Activated CD8-positive, alpha-beta memory T cell treated with anti-CD3 and anti-CD28 coated beads for 1 hour (primary cell): ENCODE results near the gene SLFN14.
"Not testable (repeated sequence)": the region's sequence is repeated elsewhere in the genome, so short reads cannot be mapped to it uniquely, and the experiment has no call there.

ENCODE experiments used
- DNase-seq, 2 donors: peaks; one replicate each; pipeline ENCODE4 v3.0.0-alpha.2; 2020; ENCODE audit warnings: low read depth in 1 of 2; ENCODE audit errors: extremely low read depth in 1 of 2

Gene SLFN14

DNA sequence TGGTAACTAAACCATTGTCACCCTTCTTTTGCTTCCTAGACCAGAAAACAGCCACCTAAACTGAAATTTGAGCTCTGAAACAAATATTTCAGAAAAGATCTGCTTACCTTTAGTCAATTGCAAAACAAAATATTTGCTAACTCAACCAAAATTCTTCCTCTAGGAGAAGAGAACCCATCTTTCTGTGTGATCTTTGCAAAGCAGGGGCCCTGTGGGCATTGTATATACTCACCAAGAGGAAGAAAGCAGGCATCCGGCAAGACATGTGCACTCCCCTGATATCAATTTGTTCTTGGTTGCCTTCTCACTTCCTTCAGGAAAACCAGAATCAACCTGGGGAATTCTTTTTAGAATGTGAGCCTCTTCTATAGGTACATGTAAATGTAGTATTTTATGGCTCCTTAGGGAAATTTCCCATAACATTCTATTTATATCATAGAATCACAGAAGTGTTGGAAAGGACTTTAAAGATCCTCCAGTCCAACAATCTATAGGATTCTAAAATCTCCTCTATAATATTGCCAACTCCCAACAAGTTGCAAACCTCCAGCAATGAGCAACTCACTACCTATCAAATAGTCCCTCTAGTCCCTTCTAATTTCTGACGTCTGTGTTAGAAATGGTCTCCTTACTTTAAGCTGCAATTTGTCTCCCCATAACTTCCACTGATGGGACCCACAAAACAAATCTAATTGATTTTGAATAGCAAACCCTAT lies 966 bp downstream of the SLFN14 start:
- no peak for DNase-seq

DNA sequence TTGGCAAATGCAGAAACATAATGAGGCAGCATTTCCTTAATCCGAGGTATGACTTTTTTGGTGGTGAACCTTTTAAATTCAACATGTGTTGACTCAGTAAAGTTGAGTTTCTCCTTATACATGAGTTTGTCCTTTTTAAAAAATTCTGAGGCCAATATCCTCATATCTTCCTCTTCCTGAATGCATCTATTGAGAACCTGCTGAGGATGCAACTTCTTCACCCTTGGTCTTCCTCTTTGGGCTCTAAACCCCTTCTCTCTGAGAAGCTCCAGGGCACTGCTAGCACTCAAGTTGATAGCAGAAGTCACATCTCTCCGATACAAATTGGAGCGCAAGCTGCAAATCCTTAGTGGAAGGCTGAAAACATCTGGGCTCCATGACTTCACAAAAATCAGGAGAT lies 3.3 kb downstream of the SLFN14 start:
- DNase-seq = no peak

DNA sequence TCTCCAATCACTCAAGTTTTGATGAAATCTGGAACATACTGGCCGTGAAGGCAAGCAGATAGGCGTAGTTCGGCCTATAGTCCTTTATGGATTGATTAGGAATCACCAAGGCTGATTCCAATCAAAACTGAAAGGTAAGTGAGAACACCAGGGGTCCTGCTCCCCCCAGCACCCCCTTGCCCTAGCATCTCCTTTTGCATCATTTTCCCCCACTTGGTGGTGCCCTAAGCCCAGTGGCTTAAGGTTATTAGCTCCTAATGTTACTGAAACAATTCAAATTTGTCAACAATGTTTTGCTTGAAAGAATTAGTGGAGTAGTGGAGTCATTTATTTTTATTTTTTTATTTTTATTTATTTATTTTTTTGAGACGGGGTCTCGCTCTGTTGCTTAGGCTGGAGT lies 4.9 kb downstream of the SLFN14 start:
- no peak for DNase-seq

DNA sequence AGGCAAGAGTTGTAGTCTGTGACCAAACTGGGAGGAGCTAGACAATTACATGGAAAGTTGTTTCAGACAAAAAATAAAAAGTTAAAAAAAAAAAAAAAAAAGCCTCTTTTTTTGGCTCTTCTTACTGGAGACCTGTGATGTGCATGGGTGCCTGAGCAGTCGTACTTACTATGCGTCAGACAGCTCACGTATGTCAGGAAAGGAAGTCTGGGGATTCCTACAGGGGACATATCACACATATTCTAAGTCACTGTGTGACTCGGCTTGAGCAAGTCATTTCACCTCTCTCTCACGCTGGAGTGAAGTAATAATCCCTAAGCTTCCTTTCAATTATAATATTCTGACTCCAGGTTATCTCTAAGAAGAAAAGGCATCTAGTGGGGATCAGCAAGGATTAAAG lies 6.0 kb downstream of the SLFN14 start:
- no peak for DNase-seq

DNA sequence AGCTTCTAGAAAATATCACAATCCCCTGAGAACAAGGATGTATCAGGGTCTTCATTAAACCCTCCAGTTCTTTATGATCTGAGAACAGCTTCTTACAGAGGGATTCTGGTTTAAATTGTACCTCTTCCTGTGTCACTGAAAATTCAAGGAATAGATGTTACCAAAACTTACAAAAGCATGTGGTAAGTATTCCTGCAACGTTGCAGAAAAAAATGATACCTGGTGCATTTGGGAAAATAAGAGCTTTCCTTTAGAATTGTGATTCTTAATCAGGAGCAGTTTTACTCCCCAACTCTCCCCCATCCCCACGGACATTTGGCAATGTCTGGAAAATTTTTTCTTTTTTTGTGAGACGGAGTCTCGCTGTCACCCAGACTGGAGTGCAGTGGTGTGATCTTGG lies 7.3 kb downstream of the SLFN14 start:
- DNase-seq = no peak

DNA sequence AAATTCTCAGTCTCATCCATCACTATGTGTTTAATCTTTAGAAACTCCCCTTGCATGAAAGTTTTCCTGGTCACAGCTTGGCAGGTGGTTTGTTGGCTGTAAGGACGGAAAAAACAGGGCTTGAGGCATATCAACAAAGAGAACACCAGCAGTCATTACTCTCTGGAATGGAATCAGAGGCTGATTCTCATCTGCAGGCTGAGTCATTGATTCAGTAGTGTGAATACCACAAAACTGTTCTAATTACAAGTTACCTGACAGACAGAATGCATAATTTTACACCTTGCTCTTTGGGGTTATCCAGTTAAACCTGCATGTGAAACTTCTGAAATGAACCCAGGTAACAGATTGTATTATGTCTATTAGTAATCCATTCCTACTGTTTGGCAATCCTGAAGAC lies 11.6 kb downstream of the SLFN14 start:
- DNase-seq = no peak

DNA sequence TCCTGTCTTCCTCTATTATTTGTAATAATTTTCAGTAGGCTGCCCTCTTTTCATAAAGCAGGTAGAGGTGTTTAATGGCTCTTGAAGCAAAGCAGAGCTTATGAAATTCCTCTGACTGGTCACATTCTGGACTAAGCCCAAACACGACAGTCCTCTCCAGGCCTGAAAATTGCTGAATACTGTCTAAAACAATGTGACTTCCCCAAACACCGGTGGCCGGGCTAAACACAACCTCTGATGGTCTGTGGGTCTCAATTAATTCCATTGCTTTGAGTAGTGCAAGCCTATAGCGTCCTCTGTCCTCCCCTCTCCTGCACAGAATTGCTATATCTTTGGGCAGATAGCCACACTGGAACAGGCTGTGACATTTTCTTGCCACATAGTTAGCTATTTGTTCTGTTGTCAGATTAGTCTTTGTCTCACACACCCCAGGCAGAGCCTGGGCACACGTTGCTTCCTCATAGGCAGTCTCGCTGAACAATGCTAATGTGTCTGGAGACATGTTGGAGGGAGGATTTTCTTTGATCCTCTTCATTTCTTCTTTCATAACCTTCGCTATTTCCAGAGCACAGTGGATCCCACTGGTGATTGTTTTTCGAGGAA lies 12.3 kb downstream of the SLFN14 start:
- no peak for DNase-seq

DNA sequence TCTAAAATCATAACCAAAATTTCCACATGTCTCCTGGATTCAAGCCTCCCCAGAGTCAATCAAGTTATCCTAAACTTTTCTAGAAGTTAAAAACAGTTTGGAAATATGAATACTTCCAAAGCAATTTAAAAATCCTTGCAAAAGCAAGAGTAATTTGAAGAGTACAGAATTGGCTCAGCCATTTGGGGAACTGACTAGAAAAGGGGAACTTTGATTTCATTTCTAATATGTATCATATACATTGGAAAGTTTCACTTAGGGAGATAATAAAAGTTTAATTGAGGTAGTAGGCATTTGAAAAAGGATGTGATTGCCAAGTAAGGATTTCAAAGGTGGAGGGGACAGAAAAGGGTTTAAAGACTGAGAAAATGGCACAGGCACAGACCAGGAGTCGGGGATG lies 14.1 kb downstream of the SLFN14 start:
- DNase-seq = no peak

DNA sequence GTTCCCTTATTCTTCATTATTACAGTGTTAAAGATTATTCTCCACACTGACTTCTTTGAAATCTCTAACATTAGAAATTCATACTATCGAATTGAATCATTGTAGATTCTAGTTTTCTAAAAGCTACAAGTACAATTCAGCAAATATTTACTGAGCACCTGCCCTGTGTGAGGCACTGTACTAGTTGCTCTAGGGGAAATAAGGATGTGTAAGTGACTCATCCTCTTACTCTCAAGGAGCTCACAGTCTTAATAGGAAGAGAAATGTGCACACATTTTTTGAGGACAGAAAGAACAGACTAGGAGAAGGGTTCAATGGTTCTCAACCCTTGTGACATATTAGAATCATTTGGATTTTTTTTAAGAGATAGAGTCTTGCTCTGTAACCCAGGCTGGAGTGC lies 15.5 kb downstream of the SLFN14 start:
- DNase-seq = no peak

DNA sequence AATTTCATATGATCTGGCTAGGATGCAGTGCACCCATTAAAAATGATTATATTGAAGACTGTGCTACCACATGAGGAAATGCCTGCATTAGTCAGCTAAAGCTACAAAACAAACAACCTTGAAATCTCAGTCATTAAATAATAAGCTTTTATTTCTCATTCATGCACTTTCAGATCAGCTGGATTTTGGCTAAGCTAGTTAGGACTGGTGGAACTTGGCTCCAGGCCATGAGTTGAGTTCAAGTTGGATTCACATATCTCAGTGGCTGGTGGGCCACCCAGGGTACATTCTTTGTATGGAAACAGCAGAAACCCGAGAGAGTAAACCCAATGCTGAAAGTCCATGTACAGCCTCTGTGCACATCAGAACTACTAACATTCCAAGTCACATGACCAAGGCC lies 16.8 kb downstream of the SLFN14 start:
- no peak for DNase-seq

DNA sequence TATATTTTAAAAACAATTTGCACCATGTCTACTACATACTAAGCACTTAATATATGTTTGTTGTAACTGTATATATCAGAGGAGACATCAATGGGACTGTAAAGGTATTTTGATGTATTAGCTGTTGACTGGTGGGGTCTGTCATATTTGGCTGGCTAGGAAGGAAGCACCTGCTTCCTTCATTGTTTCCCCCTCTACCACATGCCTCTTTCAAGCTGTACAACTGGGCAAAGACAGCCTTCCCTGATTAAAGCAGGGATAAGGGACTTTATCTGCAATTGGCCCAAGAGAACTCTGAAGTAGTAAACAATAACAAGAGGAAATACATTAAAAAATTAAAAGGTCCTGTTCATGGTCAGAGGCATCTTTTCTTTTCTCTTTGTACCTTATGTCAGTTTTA lies 17.6 kb downstream of the SLFN14 start:
- DNase-seq = no peak

DNA sequence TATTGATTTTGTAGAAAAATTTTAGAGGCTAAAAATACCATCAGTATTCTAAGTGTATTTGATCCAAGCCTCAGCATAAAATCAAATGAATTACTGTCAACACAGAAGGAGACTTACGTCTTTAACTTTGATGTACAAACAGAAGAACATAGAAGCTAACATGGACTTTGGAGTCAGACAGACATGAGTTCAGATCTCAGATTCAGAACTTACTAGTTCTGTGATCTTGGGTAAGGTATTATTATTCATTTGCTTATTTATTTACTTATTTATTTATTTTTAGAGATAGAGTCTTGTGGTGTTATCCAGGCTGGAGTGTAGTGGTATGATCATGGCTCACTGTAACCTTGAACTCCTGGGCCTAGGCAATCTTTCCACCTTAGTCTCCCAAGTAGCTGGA lies 19.2 kb downstream of the SLFN14 start:
- no peak for DNase-seq

DNA sequence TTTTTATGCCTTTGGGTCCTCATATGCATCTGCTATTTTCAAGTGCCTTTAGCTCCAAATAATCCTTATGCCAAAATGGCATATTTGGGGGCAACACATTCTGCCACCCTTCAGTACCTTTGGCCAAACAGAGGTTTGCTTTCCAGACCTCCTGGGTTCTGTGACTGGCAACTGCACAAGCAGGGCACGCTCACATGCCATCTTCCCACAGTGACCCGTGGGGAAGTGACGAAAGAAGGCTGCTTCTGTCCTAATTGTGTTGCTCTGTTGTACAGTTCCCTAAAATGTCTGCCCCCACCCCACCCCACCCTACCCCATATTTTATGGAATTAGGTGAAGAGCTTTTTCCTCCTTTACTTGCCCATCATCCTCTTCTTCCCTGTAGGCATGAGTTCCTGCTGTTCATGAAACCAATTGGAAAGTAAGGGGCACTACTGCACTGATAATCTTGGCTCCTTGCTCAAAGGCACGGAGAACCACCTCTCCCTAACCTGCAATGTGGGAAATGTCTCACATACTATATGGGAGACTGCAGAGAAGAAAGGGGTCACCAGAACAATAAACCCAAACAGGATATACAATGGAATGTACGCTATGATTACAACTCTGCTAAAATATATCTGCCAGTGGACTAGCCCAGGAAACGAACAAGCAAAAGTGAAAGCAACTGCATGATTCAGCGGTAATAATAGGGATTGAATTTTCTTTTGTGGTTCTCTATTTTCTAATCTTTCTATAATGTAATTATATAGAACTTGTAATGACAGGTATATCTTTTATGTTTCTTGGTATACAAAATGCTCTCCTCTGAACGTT lies 19.8 kb downstream of the SLFN14 start:
- DNase-seq = no peak

DNA sequence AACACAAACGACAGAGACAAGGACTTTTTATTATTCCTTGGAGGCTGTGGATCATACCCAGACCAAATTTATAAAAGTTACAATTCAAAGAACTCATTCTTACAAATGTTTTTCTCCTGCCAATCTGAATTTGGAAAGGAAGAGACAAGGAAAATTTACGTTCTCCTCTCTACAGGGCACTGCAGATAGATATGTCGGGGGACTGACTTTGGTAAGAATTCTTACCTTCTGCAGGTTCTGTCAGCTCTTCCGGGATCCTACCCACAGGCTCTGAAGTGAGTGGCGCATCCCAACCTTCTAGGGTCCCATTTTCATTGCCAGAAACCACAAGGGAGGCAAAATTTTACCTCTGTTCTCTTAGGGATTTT lies 21.0 kb downstream of the SLFN14 start:
- no peak for DNase-seq

DNA sequence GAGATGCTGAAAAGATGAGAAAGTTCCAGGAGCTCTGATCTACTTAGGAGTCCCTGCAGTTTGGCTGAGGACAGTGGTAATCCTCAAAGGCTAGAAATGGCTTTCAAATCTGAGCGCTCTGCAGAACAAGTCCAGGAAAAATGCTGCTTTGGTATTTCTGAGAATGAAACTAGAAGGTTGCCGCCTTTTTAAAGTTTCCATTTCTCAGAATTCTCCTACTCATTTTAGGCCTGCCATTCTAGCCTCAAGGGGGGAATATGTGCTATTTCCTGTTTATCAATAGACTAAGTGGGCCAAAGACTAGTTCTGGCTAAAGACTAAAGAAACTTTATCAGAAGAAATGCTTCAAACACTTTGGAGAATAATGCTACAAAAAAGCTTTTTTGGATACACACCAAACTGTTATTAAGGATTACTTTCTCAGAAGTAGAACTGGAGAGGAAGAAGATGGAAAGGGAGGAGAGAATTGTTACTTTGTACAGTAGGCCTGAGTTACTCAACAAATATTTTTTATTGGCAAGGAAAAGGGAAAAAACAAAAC lies 22.9 kb downstream of the SLFN14 start, which contains the start of gene SLFN12L:
TSS of gene SLFN12L (minus strand) at position 78 of the 541 bp plus-strand sequence. CDS start 15,314 bp downstream, outside the sequence.
- DNase-seq = no peak

DNA sequence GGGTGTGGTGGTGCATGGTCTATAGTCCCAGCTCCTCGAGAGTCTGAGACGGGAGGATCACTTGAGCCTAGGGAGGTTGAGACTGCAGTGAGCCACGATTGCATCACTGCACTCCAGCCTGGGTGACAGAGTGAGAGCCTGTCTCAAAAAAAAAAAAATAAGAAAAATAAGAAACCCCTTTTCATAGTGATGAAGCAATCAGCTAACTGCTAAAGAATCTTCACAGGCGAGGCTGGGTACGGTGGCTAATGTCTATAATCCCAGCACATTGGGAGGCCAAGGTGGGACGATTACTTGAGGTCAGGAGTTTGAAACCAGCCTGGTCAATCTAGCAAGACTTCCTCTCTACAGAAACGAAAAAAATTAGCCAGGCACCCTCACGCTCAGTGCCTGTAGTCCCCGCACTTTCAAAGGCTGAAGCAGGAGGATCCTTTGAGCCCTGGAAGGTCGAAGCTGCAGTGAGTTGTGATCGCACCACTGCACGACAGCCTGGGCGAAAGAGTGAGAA lies 23.9 kb downstream of the SLFN14 start:
- DNase-seq = no peak

DNA sequence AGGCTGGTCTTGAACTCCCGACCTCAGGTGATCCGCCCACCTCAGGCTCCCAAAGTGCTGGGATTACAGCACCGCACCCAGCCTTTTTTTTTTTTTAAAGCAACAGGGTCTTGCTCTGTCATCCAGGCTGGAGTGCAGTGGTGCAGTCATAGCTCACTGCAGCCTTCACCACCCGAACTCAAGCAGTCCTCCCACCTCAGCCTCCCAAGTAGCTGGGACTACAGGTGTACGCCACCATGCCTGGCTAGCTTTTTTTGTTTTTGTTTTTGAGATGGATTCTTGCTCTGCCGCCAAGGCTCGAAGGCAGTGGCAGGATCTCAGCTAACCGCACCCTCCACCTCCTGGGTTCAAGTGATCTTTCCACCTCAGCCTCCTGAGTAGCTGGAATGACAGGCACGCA lies 25.2 kb downstream of the SLFN14 start:
- not testable (repeated sequence) for DNase-seq

DNA sequence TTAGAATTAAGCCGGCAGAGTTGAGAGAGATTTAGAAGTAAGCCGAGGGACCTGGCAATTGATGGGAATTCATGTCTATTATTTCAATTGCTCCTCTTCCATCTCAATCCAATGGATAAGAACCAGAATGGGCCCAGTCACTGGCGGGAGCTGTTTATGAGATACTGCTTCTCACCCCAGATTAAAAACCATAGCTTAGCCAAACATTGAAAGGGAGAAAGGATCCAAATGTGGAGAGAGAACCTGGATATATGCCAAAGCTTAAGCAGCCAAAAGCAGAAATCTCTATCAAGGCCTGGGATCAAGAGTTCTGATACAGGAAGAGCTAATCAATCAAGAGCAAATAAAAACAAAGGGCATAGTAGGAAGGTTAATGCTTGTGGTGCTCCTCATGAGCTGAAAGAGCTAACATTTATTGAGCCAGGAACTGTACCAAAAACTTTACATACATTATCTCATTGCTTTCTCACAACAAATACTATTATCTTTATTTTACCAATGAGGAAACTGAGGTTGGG lies 26.0 kb downstream of the SLFN14 start:
- DNase-seq = no peak

DNA sequence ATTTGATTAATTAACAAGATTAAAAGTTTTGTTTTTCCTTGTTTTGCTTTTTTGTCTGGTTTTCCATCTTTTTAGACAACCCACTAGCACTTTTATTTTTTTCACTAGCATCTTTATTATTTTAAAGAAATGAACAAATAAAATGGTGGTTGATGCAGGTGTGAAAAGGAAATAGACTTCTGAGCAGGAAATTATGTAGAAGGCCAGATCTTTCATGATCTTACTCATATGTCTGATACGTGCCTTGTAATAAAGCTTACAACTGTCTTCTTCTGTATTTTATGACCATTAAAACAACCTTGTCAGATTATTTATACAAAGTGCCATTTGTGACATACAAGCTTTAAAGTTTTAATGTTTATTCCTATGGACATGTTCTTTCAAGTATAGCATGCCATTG lies 29.5 kb downstream of the SLFN14 start:
- no peak for DNase-seq

DNA sequence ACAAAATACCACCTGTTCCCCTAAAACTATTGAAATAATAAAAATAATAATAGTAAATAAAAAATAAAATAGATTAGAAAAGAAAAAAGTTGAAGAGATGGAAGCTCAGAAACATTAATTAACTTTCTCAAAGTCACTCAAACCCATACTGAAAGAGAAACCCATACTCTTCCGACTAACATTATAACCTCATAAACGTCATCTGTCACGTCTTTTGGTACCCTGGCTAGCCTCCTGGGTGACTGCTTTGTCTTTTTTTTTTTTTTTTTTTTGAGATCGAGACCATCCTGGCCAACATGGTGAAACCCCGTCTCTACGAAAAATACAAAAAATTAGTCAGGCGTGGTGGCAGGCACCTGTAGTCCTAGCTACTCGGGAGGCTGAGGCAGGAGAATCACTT lies 30.8 kb downstream of the SLFN14 start:
- DNase-seq = no peak

DNA sequence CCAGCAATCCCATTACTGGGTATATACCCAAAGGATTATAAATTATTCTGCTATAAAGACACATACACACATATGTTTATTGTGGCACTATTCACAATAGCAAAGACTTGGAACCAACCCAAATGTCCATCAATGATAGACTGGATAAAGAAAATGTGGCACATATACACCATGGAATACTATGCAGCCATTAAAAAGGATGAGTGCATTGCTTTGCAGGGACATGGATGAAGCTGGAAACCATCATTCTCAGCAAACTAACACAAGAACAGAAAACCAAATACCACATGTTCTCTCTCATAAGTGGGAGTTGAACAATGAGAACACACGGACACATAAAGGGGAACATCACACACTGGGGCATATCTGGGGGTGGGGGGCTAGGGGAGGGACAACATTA lies 31.3 kb downstream of the SLFN14 start:
- not testable (repeated sequence) for DNase-seq
